OCI-LY7 (cell line): ENCODE measurements around the gene PIK3AP1. TPM values are rescaled to one million over a fixed set of nuclear protein-coding genes. Genes with fewer than 3 reads are reported as not detected.

Experiments used
- BruUV-seq: library from RNA; stranded (reverse); fragments of 400-500 nt; replicated peaks from 2 replicates; lab custom pipeline; 2021; lab: Mats Ljungman, UMichigan
- CTCF ChIA-PET: fragments of 300-600 bp; sonication (Branson Sonifier 250); formaldehyde crosslinking; loops from one replicate; lab custom pipeline; 2022; ENCODE audit warnings: antibody characterized with exemption; ENCODE audit not compliant: unreplicated experiment; lab: Charles Lee
- POLR2A ChIA-PET: fragments of 300-600 bp; sonication (Branson Sonifier 250); formaldehyde crosslinking; loops from one replicate; lab custom pipeline; 2022; ENCODE audit warnings: antibody characterized with exemption; lab: Charles Lee
- DNase-seq: peaks from one replicate; pipeline ENCODE4 v3.0.0-alpha.2; 2015; ENCODE audit warnings: low spot score
- H2AFZ ChIP-seq: fragments of 200-600 bp; sonication (generic), shearing (Covaris generic); 2 replicates; pipeline ENCODE4 v1.6.1; 2014; ENCODE audit warnings: mild to moderate bottlenecking, antibody characterized with exemption, low read length, moderate library complexity
- H3K27ac ChIP-seq: fragments of 200-600 bp; sonication (generic); 2 replicates; pipeline ENCODE4 v1.5.1; 2014; ENCODE audit warnings: mixed run types, low read depth, mild to moderate bottlenecking, moderate library complexity, low read length, inconsistent platforms; ENCODE audit not compliant: poor library complexity, severe bottlenecking
- H3K36me3 ChIP-seq: fragments of 200-600 bp; sonication (generic); 2 replicates; pipeline ENCODE4 v1.6.1; 2014; ENCODE audit warnings: mild to moderate bottlenecking, antibody characterized with exemption, low read length, moderate library complexity, mixed read lengths; ENCODE audit not compliant: insufficient read depth
- H3K4me1 ChIP-seq: fragments of 200-600 bp; sonication (generic); 2 replicates; pipeline ENCODE4 v1.5.1; 2014; ENCODE audit warnings: mild to moderate bottlenecking, low read length; ENCODE audit not compliant: insufficient read depth, poor library complexity, severe bottlenecking
- H3K4me2 ChIP-seq: fragments of 200-600 bp; sonication (generic); 2 replicates; pipeline ENCODE4 v1.6.1; 2014; ENCODE audit warnings: mild to moderate bottlenecking, low read length
- H3K4me3 ChIP-seq: fragments of 200-600 bp; sonication (generic); 2 replicates; pipeline ENCODE4 v1.5.1; 2014; ENCODE audit warnings: mild to moderate bottlenecking, low read depth, low read length; ENCODE audit not compliant: poor library complexity, severe bottlenecking
- H3K79me2 ChIP-seq: fragments of 200-600 bp; sonication (generic); 2 replicates; pipeline ENCODE4 v1.6.1; 2016; ENCODE audit warnings: low read depth, mild to moderate bottlenecking, low read length, moderate library complexity, mixed read lengths; ENCODE audit not compliant: insufficient read depth
- H3K9me2 ChIP-seq: fragments of 200-600 bp; sonication (generic); 2 replicates; pipeline ENCODE4 v1.6.1; 2016; ENCODE audit warnings: mild to moderate bottlenecking, low read length, mixed read lengths; ENCODE audit not compliant: insufficient read depth
- H3K9me3 ChIP-seq: fragments of 200-600 bp; sonication (generic); 2 replicates; pipeline ENCODE4 v1.6.1; 2014; ENCODE audit warnings: mild to moderate bottlenecking, mixed run types, low read length, mixed read lengths
- H4K20me1 ChIP-seq: fragments of 200-600 bp; sonication (generic); 2 replicates; pipeline ENCODE4 v1.6.1; 2014; ENCODE audit warnings: mild to moderate bottlenecking, antibody characterized with exemption, low read length, moderate library complexity, mixed read lengths; ENCODE audit not compliant: insufficient read depth
- CTCF ChIP-seq: fragments of 200-600 bp; sonication (generic); conservative IDR thresholded peaks from 2 replicates; pipeline ENCODE4 v1.5.1; 2014; ENCODE audit warnings: mild to moderate bottlenecking, antibody characterized with exemption, low read length, moderate library complexity, mixed read lengths
- EZH2phosphoT487 ChIP-seq: fragments of 200-600 bp; sonication (generic); IDR thresholded peaks from 2 replicates; pipeline ENCODE4 v1.6.1; 2018; ENCODE audit warnings: low read depth, borderline replicate concordance, mild to moderate bottlenecking, mixed run types, antibody characterized with exemption, low read length, moderate library complexity, mixed read lengths
- intact Hi-C: fragments of 100-400 bp; cut with micrococcal nuclease; formaldehyde crosslinking; loops from one replicate; pipeline ENCODE4 v1.10.0; 2022; ENCODE audit not compliant: unreplicated experiment
- total RNA-seq, 2 experiments: library from RNA; depleted of rRNA in 1 of 2; stranded (reverse); fragments of >200 nt in 1 of 2; shearing (Covaris generic) in 1 of 2; gene quantifications; 2 replicates each; pipeline ENCODE4 v1.2.3, GENCODE V29; 2014 to 2022

The PIK3AP1 gene
- total RNA-seq, 2 experiments from 2014 or later = 132 to 140 TPM

- Histone ChIP-seq H3K36me3 (peaks cover 85% of the 10 kb centered on the region), H3K4me1 (peaks cover 68% of the 10 kb centered on the region), H3K4me3 (no peak overlapping the region), H3K79me2 (peaks cover 97% of the 10 kb centered on the region), H4K20me1 (peaks cover 15% of the 10 kb centered on the region), H3K4me2 (no peak overlapping the region), H3K27ac (no peak overlapping the region), H3K9me3 (no peaks in the 10 kb centered on the region), H3K9me2 (no peaks in the 10 kb centered on the region), H2AFZ (no peak overlapping the region)
- no peak for TF ChIP-seq EZH2phosphoT487
- TF ChIP-seq CTCF = no peak
- ChIA-PET POLR2A (interaction anchor here (0.6 to 1.8 kb wide), 3 partner anchors 10 to 16 kb away, joined by 4 to 8 read pairs (median 4); no protein-coding TSS in a partner anchor), CTCF (no interaction called here)
- no peak for DNase-seq
- BruUV-seq = no TSS peak
- intact Hi-C loops = no loop called here
Measured at GRCh38 chr10:96712662-96713271, 7.5 kb downstream of the PIK3AP1 start.

GRCh38 chr10:96711048-96711728, 9.1 kb downstream of the PIK3AP1 start:
- H3K9me3 ChIP-seq = no peaks in the 10 kb centered on the region
- DNase-seq = no peak
- H3K4me1 ChIP-seq = peaks cover 68% of the 10 kb centered on the region
- no peak overlapping the region for H3K4me2 ChIP-seq
- peaks cover 85% of the 10 kb centered on the region for H3K36me3 ChIP-seq
- no peaks in the 10 kb centered on the region for H3K9me2 ChIP-seq
- no peak for TF ChIP-seq EZH2phosphoT487
- TF ChIP-seq CTCF = no peak
- no peak overlapping the region for H2AFZ ChIP-seq
- intact Hi-C loops = no loop called here
- peak overlapping the region; percentile 24 for H3K27ac ChIP-seq
- POLR2A ChIA-PET = interaction anchor here (0.9 kb wide), 1 partner anchor 15 kb away, joined by 3 read pairs; no protein-coding TSS in a partner anchor
- H3K4me3 ChIP-seq = no peak overlapping the region
- peaks cover 97% of the 10 kb centered on the region for H3K79me2 ChIP-seq
- H4K20me1 ChIP-seq = peaks cover 11% of the 10 kb centered on the region
- CTCF ChIA-PET = no interaction called here
- BruUV-seq = no TSS peak

- no peak for DNase-seq
- Histone ChIP-seq H3K36me3 (peaks cover 86% of the 10 kb centered on the region), H3K4me3 (no peak overlapping the region), H2AFZ (no peak overlapping the region), H3K27ac (no peak overlapping the region), H3K4me2 (no peak overlapping the region), H3K9me3 (no peaks in the 10 kb centered on the region), H3K9me2 (no peaks in the 10 kb centered on the region), H3K79me2 (peaks cover 97% of the 10 kb centered on the region), H4K20me1 (peaks cover 9% of the 10 kb centered on the region; the same call in 1 of the 2 replicates), H3K4me1 (peaks cover 66% of the 10 kb centered on the region)
- ChIA-PET POLR2A (interaction anchor here (1.3 kb wide), 1 partner anchor 37 kb away, joined by 12 read pairs; no protein-coding TSS in a partner anchor), CTCF (no interaction called here)
- TF ChIP-seq CTCF (no peak), EZH2phosphoT487 (no peak)
- intact Hi-C loops = no loop called here
- BruUV-seq = no TSS peak
Measured at GRCh38 chr10:96709525-96709924, 10.8 kb downstream of the PIK3AP1 start.
